WTC11 (cell line): ENCODE measurements around the gene GALM. TPM values are rescaled to one million over a fixed set of nuclear protein-coding genes. Genes with fewer than 3 reads are reported as not detected.

Experiments used
- ATAC-seq: fragments of 200-7000 bp; cut with Tn5 transposase; 2 replicates; pipeline ENCODE4 v1.10.0; 2021; ENCODE audit warnings: mild to moderate bottlenecking, moderate library complexity
- CTCF ChIA-PET: fragments of 300-600 bp; sonication (Branson Sonifier 250); formaldehyde crosslinking; loops from one replicate; lab custom pipeline; 2021; ENCODE audit warnings: antibody characterized with exemption; lab: Charles Lee
- POLR2A ChIA-PET: fragments of 350-600 bp; sonication (Branson Sonifier 250); formaldehyde crosslinking; loops from one replicate; lab custom pipeline; 2021; ENCODE audit warnings: antibody characterized with exemption; lab: Charles Lee
- DNase-seq: peaks from one replicate; pipeline ENCODE4 v3.0.0; 2021; ENCODE audit warnings: low spot score
- H3K27ac Mint-ChIP-seq: 2 replicates; pipeline ENCODE4 v1.8.0; 2021; ENCODE audit warnings: mixed read lengths
- H3K27me3 Mint-ChIP-seq: 2 replicates; pipeline ENCODE4 v1.8.0; 2021; ENCODE audit warnings: low read depth, mild to moderate bottlenecking, moderate library complexity, mixed read lengths
- H3K36me3 Mint-ChIP-seq: 2 replicates; pipeline ENCODE4 v1.8.0; 2021; ENCODE audit warnings: mixed read lengths
- H3K4me1 Mint-ChIP-seq: 2 replicates; pipeline ENCODE4 v1.8.0; 2022; ENCODE audit warnings: mixed read lengths
- H3K4me3 Mint-ChIP-seq: 2 replicates; pipeline ENCODE4 v1.8.0; 2021; ENCODE audit warnings: mild to moderate bottlenecking, moderate library complexity, mixed read lengths
- H3K9me3 Mint-ChIP-seq: 2 replicates; pipeline ENCODE4 v1.8.0; 2021; ENCODE audit warnings: mixed read lengths
- AFF4 ChIP-seq: sonication (generic); formaldehyde crosslinking; IDR thresholded peaks from 2 replicates; pipeline ENCODE4 v1.8.1; 2023; ENCODE audit warnings: mild to moderate bottlenecking, missing genetic modification reagents, borderline replicate concordance
- E2F5 ChIP-seq: sonication (generic); formaldehyde crosslinking; IDR thresholded peaks from 2 replicates; pipeline ENCODE4 v1.8.1; 2022; ENCODE audit warnings: mild to moderate bottlenecking, moderate library complexity, missing genetic modification reagents
- ESRRA ChIP-seq: sonication (generic); formaldehyde crosslinking; IDR thresholded peaks from 2 replicates; pipeline ENCODE4 v1.8.1; 2022; ENCODE audit warnings: mild to moderate bottlenecking, missing genetic modification reagents, borderline replicate concordance
- GTF2I ChIP-seq: fragments of 250-450 bp; sonication (Bioruptor Pico); conservative IDR thresholded peaks from 2 replicates; pipeline ENCODE4 v1.4.0; 2021; ENCODE audit warnings: mild to moderate bottlenecking
- NFE2L1 ChIP-seq: sonication (generic); formaldehyde crosslinking; IDR thresholded peaks from 2 replicates; pipeline ENCODE4 v1.8.1; 2023; ENCODE audit warnings: missing genetic modification reagents
- NFYB ChIP-seq: sonication (generic); formaldehyde crosslinking; conservative IDR thresholded peaks from 2 replicates; pipeline ENCODE4 v1.8.0; 2022; ENCODE audit warnings: low read depth, missing genetic modification reagents
- TEAD1 ChIP-seq: sonication (generic); formaldehyde crosslinking; IDR thresholded peaks from 2 replicates; pipeline ENCODE4 v1.8.0; 2022; ENCODE audit warnings: mild to moderate bottlenecking, missing genetic modification reagents
- TEAD4 ChIP-seq: sonication (generic); formaldehyde crosslinking; IDR thresholded peaks from 2 replicates; pipeline ENCODE4 v1.8.0; 2022; ENCODE audit warnings: mild to moderate bottlenecking, missing genetic modification reagents
- ZNF263 ChIP-seq: sonication (generic); formaldehyde crosslinking; IDR thresholded peaks from 2 replicates; pipeline ENCODE4 v1.8.1; 2022; ENCODE audit warnings: low read depth, mild to moderate bottlenecking, moderate library complexity, missing genetic modification reagents
- ZNF396 ChIP-seq: fragments of 250-450 bp; sonication (Bioruptor Pico); IDR thresholded peaks from 2 replicates; pipeline ENCODE4 v1.8.0; 2021; ENCODE audit warnings: mild to moderate bottlenecking, moderate library complexity, borderline replicate concordance
- ZNF423 ChIP-seq: fragments of 250-450 bp; sonication (Bioruptor Pico); IDR thresholded peaks from 2 replicates; pipeline ENCODE4 v2.1.2; 2022; ENCODE audit warnings: mild to moderate bottlenecking, moderate library complexity
- ZNF425 ChIP-seq: fragments of 250-450 bp; sonication (Bioruptor Pico); conservative IDR thresholded peaks from 2 replicates; pipeline ENCODE4 v1.9.0; 2021; ENCODE audit warnings: mild to moderate bottlenecking
- ZNF512 ChIP-seq: sonication (generic); formaldehyde crosslinking; IDR thresholded peaks from 2 replicates; pipeline ENCODE4 v1.8.1; 2022; ENCODE audit warnings: missing genetic modification reagents, borderline replicate concordance
- total RNA-seq: library from RNA; stranded (reverse); gene quantifications from 3 replicates; pipeline ENCODE4 v1.2.3, GENCODE V29; 2021
- TF ChIP-seq, protein P1 (sequence below): sonication (generic); formaldehyde crosslinking; IDR thresholded peaks from 2 replicates; pipeline ENCODE4 v1.8.0; 2022; ENCODE audit warnings: mild to moderate bottlenecking, missing genetic modification reagents
- TF ChIP-seq, protein P2 (sequence below): fragments of 200-600 bp; IDR thresholded peaks from 2 replicates; pipeline ENCODE4 v1.8.0; 2022; ENCODE audit warnings: antibody characterized with exemption
- TF ChIP-seq, protein P3 (sequence below): sonication (generic); formaldehyde crosslinking; IDR thresholded peaks from 2 replicates; pipeline ENCODE4 v1.8.0; 2023; ENCODE audit warnings: missing genetic modification reagents
- TF ChIP-seq, protein P4 (sequence below): fragments of 250-450 bp; sonication (Bioruptor Pico); IDR thresholded peaks from 2 replicates; pipeline ENCODE4 v1.9.0; 2021; ENCODE audit warnings: moderate library complexity, mild to moderate bottlenecking, inconsistent platforms, borderline replicate concordance

GALM gene
- total RNA-seq, 1 experiment from 2014 or later: 11.2 TPM

GRCh38 chr2:38671946-38672345 lies 6.0 kb downstream of the GALM start (continued):
- no peak for TF ChIP-seq AFF4 (CRISPR knock-in tag)

DNA sequence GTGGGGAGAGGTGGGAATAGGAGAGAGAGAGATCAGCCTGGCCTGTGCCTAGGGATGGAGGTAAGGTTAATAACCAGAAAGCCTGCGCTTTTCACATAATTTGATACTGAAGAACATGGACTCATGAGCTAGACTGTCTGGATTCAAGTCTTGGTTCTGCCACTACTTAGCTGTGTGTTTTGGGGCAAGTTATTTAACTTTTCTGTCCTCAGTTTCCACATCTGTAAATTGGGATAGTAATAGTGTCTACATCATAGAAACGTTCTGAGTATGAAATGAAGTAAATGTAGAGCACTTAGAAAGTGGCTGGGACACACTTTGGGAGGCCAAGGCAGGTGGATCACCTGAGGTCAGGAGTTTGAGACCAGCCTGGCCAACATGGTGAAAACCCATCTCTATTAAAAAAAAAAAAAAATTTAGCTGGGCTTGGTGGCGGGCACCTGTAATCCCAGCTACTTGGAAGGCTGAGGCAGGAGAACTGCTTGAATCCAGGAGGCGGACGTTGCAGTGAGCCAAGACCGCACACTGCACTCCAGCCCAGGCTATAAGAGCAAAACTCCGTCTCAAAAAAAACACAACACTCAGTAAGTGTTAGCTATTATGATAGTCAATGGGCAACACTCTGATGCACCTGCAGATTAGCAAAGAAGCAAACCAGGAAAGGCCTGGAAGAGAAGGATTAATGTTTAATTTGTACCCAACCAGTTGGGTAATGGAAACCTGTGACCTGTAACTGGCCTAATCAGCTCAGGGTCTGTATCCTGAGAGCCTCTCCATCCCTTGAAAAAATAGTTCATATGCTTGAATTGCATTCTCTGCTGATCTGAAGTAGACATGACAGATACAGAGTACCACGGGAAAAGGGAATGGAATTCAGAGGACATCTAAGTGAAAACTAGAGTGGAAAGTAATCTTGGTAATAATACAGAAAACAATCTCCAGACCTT lies 6.8 kb downstream of the GALM start:
- H3K4me1 Mint-ChIP-seq: peaks cover 24% of the 10 kb centered on the region
- TF ChIP-seq ZNF425 (CRISPR knock-in tag) (no peak), ZNF263 (CRISPR knock-in tag) (no peak), E2F5 (CRISPR knock-in tag) (no peak), TEAD1 (CRISPR knock-in tag) (no peak), ESRRA (CRISPR knock-in tag) (no peak), ZNF396 (no peak), NFYB (CRISPR knock-in tag) (no peak), NFE2L1 (CRISPR knock-in tag) (no peak), GTF2I (CRISPR knock-in tag) (no peak), ZNF423 (CRISPR knock-in tag) (no peak), ZNF512 (CRISPR knock-in tag) (no peak), TEAD4 (no peak)
- TF ChIP-seq, protein P1, sequence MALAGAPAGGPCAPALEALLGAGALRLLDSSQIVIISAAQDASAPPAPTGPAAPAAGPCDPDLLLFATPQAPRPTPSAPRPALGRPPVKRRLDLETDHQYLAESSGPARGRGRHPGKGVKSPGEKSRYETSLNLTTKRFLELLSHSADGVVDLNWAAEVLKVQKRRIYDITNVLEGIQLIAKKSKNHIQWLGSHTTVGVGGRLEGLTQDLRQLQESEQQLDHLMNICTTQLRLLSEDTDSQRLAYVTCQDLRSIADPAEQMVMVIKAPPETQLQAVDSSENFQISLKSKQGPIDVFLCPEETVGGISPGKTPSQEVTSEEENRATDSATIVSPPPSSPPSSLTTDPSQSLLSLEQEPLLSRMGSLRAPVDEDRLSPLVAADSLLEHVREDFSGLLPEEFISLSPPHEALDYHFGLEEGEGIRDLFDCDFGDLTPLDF (CRISPR knock-in tag): no peak
- TF ChIP-seq, protein P2, sequence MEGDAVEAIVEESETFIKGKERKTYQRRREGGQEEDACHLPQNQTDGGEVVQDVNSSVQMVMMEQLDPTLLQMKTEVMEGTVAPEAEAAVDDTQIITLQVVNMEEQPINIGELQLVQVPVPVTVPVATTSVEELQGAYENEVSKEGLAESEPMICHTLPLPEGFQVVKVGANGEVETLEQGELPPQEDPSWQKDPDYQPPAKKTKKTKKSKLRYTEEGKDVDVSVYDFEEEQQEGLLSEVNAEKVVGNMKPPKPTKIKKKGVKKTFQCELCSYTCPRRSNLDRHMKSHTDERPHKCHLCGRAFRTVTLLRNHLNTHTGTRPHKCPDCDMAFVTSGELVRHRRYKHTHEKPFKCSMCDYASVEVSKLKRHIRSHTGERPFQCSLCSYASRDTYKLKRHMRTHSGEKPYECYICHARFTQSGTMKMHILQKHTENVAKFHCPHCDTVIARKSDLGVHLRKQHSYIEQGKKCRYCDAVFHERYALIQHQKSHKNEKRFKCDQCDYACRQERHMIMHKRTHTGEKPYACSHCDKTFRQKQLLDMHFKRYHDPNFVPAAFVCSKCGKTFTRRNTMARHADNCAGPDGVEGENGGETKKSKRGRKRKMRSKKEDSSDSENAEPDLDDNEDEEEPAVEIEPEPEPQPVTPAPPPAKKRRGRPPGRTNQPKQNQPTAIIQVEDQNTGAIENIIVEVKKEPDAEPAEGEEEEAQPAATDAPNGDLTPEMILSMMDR: no peak
- TF ChIP-seq, protein P3, sequence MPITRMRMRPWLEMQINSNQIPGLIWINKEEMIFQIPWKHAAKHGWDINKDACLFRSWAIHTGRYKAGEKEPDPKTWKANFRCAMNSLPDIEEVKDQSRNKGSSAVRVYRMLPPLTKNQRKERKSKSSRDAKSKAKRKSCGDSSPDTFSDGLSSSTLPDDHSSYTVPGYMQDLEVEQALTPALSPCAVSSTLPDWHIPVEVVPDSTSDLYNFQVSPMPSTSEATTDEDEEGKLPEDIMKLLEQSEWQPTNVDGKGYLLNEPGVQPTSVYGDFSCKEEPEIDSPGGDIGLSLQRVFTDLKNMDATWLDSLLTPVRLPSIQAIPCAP (CRISPR knock-in tag): no peak
- TF ChIP-seq, protein P4, sequence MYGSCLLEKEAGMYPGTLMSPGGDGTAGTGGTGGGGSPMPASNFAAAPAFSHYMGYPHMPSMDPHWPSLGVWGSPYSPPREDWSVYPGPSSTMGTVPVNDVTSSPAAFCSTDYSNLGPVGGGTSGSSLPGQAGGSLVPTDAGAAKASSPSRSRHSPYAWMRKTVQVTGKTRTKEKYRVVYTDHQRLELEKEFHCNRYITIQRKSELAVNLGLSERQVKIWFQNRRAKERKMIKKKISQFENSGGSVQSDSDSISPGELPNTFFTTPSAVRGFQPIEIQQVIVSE (CRISPR knock-in tag): no peak
- H3K27ac Mint-ChIP-seq: no peak overlapping the region; the same call in 1 of the 2 replicates
- ChIA-PET CTCF (interaction anchor here (0.6 to 3.1 kb wide), 2 partner anchors 63 to 91 kb away, joined by 5 to 12 read pairs; no protein-coding TSS in a partner anchor), POLR2A (no interaction called here)
- no peaks in the 10 kb centered on the region for H3K27me3 Mint-ChIP-seq
- H3K9me3 Mint-ChIP-seq: no peaks in the 10 kb centered on the region
- no peak overlapping the region for H3K4me3 Mint-ChIP-seq
- H3K36me3 Mint-ChIP-seq: peaks cover 14% of the 10 kb centered on the region
- DNase-seq (no peak), ATAC-seq (no peak)
